GM20000 (cell line): ENCODE measurements around the gene PAK3.

ENCODE experiments used
- DNase-seq: peaks from one replicate; pipeline ENCODE4 v3.0.0; 2012; ENCODE audit warnings: low spot score
- CTCF ChIP-seq: IDR thresholded peaks from 2 replicates; pipeline ENCODE4 v1.5.1; 2012; ENCODE audit warnings: mild to moderate bottlenecking, control low read depth; ENCODE audit errors: extremely low read depth, missing control alignments

The PAK3 gene

GRCh38 chrX:111167334-111167733, 71.3 kb downstream of the PAK3 start:
- no peak for DNase-seq
- TF ChIP-seq CTCF = no peak

GRCh38 chrX:111168314-111168713, 72.3 kb downstream of the PAK3 start:
- no peak for DNase-seq
- TF ChIP-seq CTCF = no peak

GRCh38 chrX:111169141-111169540, 73.2 kb downstream of the PAK3 start:
- DNase-seq = no peak
- no peak for TF ChIP-seq CTCF

- no peak for TF ChIP-seq CTCF
Observed at GRCh38 chrX:111170017-111170416, 74.0 kb downstream of the PAK3 start.

GRCh38 chrX:111180750-111181240, 84.8 kb downstream of the PAK3 start:
- TF ChIP-seq CTCF = no peak
- no peak for DNase-seq

More at GRCh38 chrX:111170017-111170416, 74.0 kb downstream of the PAK3 start:
- no peak for DNase-seq

- TF ChIP-seq CTCF = no peak
- no peak for DNase-seq
Observed at GRCh38 chrX:111181951-111182350, 86.0 kb downstream of the PAK3 start.

- DNase-seq = no peak
- TF ChIP-seq CTCF = no peak
Observed at GRCh38 chrX:111182997-111183396, 87.0 kb downstream of the PAK3 start.
